ENCODE data around the gene ZNF653. TPM values are rescaled to one million over a fixed set of nuclear protein-coding genes. Genes with fewer than 3 reads are reported as not detected.

ZNF653 gene
- total and polyA plus RNA-seq, 2 of the 8 experiments (the other 6 are each of a cell fraction or from before 2014, with no cell fraction given): 7.0 to 7.9 TPM

- TF ChIP-seq POLR2AphosphoS5 (IDR thresholded peaks at IDR 0.05; ENCODE audit: low read depth, low read length) (no peak), SP4 (IDR thresholded peaks at IDR 0.05; ENCODE audit: low read length) (peak; percentile 96), ZNF274 (IDR thresholded peaks at IDR 0.05; ENCODE audit: borderline replicate concordance, extremely low read depth, low read length) (no peak), RNF2 (IDR thresholded peaks at IDR 0.05; ENCODE audit: borderline replicate concordance, low read depth, low read length, missing control alignments, poor library complexity, severe bottlenecking) (no peak), PHF8 (conservative IDR thresholded peaks at IDR 0.05; ENCODE audit: low read depth, low read length) (peak; percentile 63), TCF12 (IDR thresholded peaks at IDR 0.05; ENCODE audit: low read depth, low read length) (0 out of 2 replicates have a peak, but pooled peaks have one; percentile 55), EZH2 (IDR thresholded peaks at IDR 0.05; ENCODE audit: low read depth, low read length, severe bottlenecking) (no peak), NRF1 (IDR thresholded peaks at IDR 0.05; ENCODE audit: low read depth, low read length) (peak; percentile 47), SIRT6 (IDR thresholded peaks at IDR 0.05; ENCODE audit: low read length) (no peak), SP1 (IDR thresholded peaks at IDR 0.05; ENCODE audit: low read depth, low read length) (peak; percentile 80), CHD2 (IDR thresholded peaks at IDR 0.05; ENCODE audit: low read length) (no peak), RBBP5 (IDR thresholded peaks at IDR 0.05; ENCODE audit: borderline replicate concordance, low read depth, low read length) (no peak), HDAC6 (IDR thresholded peaks at IDR 0.05; ENCODE audit: low read depth, low read length) (no peak), SRF (IDR thresholded peaks at IDR 0.05; ENCODE audit: low read depth, low read length) (peak; percentile 44; the same call in 1 of the 2 replicates), JUND (IDR thresholded peaks at IDR 0.05; ENCODE audit: low read length) (peak; percentile 99), SIX5 (IDR thresholded peaks at IDR 0.05; ENCODE audit: low read depth, low read length) (no peak), TBP (IDR thresholded peaks at IDR 0.05; ENCODE audit: low read depth, low read length) (peak; percentile 53; the same call in 1 of the 2 replicates), ATF3 (IDR thresholded peaks at IDR 0.05; ENCODE audit: insufficient read depth, low read depth, low read length) (no peak), HDAC2 (IDR thresholded peaks at IDR 0.05; ENCODE audit: borderline replicate concordance in 1 of 2, low read depth in 2 of 2, low read length in 2 of 2) (0 out of 4 replicates have a peak, but pooled peaks of 1 of the 2 experiments have one; percentile 76), SP2 (IDR thresholded peaks at IDR 0.05; ENCODE audit: low read length) (no peak), JUN (IDR thresholded peaks at IDR 0.05; ENCODE audit: low read depth, low read length) (peak; percentile 86)
Measured at GRCh38 chr19:11535792-11536595, 30.4 kb upstream of the ZNF653 start (continued).
